Activated effector memory CD4-positive, alpha-beta T cell treated with Interleukin-2 at 50 U/mL for 16 hours (primary cell): ENCODE data around the gene SUGT1.

ENCODE experiments used
- DNase-seq: peaks from one replicate; pipeline ENCODE4 v3.0.0-alpha.2; 2020

SUGT1 gene

DNA sequence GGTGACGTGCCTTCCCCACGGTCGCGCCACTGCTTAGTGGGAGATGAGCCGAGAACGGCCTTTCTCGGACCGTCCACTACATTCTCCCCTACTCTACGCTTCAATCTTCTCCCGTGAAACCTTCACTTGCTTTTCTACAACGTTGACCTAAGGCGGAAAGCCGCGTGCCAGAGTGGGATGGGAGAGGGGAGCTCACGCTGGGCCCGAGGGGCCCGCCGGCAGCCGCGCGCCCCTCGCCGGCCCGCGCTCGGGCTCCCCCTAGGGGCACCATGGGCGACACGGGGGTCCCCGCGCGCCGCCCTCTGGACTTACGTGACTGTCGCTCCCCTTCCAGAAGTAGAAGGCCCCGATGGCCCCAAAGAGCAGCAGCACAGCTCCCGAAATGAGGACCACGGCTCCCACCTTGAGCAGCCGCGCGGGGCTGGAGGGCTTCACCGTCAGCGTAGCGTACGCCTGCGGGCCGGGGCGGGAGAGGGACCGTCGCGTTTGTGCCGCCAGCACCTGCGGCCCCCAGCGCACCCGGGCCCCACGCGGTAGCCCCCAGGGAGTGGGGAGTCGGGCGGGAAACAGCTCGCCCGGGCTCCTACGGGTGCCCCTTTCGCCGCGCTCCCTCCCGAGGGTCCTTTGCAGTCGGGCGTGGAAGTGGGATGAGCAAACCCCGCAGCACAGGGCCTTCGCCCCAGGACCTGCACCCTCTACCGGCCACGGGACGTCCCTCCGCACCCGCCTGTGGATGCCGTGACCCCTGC, 86.3 kb downstream of the SUGT1 start:
- DNase-seq, result no peak

DNA sequence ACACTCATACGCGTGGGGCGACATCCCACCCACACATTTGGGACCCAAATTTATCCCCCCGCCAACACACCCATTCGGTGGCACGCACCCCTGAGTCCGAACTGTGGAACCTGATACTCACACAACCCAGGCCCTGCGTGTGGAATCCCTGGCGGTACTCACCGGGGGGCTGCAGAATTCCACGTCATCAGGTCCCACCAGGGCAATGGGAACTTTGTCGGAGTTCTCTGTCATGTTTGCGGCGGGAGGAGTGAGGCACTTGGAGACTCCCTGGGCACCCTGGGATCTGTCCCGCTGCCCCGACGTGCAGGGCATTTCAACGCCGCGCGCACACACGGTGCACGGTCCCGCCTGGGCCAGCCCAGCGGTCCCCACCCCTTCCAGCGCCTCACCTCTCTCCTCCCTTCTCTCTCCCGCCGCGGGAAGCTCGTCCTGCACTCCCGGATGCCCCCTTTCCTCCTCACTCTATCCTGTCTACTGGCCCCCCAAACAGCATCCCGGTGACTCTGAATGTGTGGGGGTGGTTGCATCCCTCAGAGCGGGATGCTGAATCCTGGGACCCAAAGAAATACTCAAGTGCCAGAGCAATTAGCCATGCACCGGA, 86.9 kb downstream of the SUGT1 start, which contains the start of gene CNMD:
CNMD (minus strand) TSS at position 353 of the 604 bp plus-strand sequence; CDS start at position 234, 119 bp downstream.
- DNase-seq, result no peak

DNA sequence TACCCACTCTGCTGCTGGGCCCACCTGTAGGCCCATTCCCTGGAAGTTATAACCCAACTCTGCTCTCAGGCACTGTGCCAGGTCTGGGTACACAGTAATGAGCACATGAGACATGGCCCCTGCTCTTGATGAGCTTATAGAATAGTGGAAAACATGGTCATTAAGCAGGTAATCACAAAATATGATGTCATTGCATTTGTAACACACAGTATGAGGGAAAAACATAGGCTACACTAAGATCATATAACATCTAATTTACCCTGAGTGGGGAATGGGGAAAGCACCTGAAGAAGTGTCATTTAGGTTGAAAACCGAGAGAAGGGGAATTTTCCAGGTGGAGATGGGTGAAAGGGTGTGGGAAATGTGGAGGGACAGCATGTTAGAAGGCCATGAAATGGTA, 90.9 kb downstream of the SUGT1 start:
- no peak for DNase-seq

DNA sequence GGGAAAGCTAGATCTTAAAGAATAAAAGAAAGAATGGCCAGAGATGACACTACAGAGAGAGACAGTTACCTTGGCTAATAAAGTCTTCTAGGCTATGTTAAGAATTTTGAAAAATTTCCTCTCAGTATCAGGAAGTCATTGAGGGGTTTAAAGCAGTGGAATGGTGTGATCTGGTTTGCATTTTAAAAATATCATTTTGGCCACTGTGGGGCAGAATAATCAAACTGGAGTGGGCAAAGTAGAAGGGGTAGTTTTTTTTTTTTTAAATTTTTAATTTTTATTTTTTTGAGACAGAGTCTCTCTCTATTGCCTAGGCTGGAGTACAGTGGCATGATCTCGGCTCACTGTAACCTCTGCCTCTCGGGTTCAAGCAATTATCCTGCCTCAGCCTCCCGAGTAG, 91.4 kb downstream of the SUGT1 start:
- no peak for DNase-seq

DNA sequence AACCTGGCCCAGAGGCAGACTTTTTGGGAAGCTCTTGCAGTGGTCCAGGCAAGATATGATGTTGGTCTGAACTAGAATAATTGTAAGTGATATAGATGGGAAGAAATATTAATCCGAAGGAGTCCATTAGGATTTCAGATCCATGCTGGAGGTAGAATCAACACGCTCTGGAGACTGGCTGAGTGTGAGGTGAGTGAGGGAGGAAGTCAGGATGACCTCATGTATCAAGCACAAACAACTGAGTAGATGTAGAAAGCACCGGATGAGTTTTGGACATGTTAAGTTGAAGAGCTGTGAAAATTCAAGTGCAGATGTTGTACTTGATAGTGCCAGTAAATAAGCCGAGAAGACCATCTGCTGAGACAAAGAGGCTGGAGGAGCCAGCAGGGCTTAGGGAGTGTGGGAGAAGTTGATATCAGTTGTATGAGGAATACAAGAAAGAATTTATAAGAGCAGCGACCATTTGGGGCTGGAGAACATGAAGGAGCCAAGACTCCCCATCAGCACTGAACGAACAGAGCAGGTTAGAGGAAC, 92.3 kb downstream of the SUGT1 start:
- DNase-seq, result no peak

DNA sequence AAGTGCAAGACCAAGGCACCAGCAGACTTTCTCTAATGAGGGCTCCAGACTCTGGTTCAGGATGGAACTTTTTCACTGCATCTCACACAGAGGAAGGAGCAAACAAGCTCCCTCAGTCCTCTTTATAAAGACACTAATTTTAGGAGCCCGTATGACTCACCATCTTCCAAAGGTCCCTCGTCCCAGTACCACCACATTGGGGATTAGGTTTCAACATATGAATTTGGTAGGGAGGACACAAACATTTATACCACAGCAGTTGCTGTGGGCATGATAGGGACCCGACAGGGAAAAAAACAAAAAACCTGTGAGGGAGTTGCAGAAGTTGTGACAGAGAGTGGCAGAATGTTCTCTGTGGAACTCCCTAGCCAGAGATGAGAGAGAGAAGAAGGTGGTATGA, 93.5 kb downstream of the SUGT1 start:
- DNase-seq, result no peak

GRCh38 chr13:52749419-52749818, 96.8 kb downstream of the SUGT1 start:
- no peak for DNase-seq
